Prostate gland (tissue), 2 donors: ENCODE data around the gene PDE4D. TPM values are rescaled to one million over a fixed set of nuclear protein-coding genes. Genes with fewer than 3 reads are reported as not detected.
"Not testable (repeated sequence)": the region's sequence is repeated elsewhere in the genome, so short reads cannot be mapped to it uniquely, and the experiment has no call there.

Experiments used
- DNase-seq: peaks from one replicate; pipeline ENCODE4 v3.0.0-alpha.2; 2019; ENCODE audit warnings: low spot score
- H3K27ac ChIP-seq, 2 donors: fragments of 200-600 bp; sonication (generic); 2 replicates each; pipeline ENCODE4 v1.5.1; 2017 to 2019
- H3K27me3 ChIP-seq: fragments of 200-600 bp; sonication (generic); replicated peaks from 2 replicates; pipeline ENCODE4 v1.5.1; 2019; ENCODE audit not compliant: insufficient read depth
- H3K36me3 ChIP-seq, 2 donors: fragments of 200-600 bp; sonication (generic); 1 replicate in 1 of 2; 2 replicates in 1 of 2; pipeline versions ENCODE4 v1.5.1 to v1.8.1; 2017 to 2019
- H3K4me1 ChIP-seq: fragments of 200-600 bp; sonication (generic); replicated peaks from 2 replicates; pipeline ENCODE4 v1.5.1; 2019
- H3K4me3 ChIP-seq, 2 donors: fragments of 200-600 bp; sonication (generic); 2 replicates each; pipeline ENCODE4 v1.5.1; 2017 to 2019
- H3K9me3 ChIP-seq: fragments of 200-600 bp; sonication (generic); 2 replicates; pipeline ENCODE4 v1.5.1; 2017
- CTCF ChIP-seq, 4 experiments: fragments of 200-600 bp in 2 of 4; fragments of 450-650 bp in 2 of 4; sonication (generic) in 2 of 4; IDR thresholded peaks; 1 replicate in 3 of 4; 2 replicates in 1 of 4; pipeline ENCODE4 v1.5.1; 2016 to 2019; ENCODE audit warnings: antibody characterized with exemption in 4 of 4, mild to moderate bottlenecking in 2 of 4, moderate library complexity in 2 of 4
- POLR2A ChIP-seq: fragments of 450-650 bp; IDR thresholded peaks from one replicate; pipeline ENCODE4 v1.6.1; 2016; ENCODE audit warnings: antibody characterized with exemption, mild to moderate bottlenecking
- POLR2AphosphoS5 ChIP-seq: sonication (generic); formaldehyde crosslinking; IDR thresholded peaks from one replicate; pipeline ENCODE4 v1.6.1; 2017; ENCODE audit warnings: antibody characterized with exemption
- WGBS: methylation state at CpG from one replicate; pipeline ENCODE4 v1.1.5; 2018; 5-methylcytosine and 5-hydroxymethylcytosine counted together
- intact Hi-C: fragments of 100-400 bp; cut with DNase I; formaldehyde crosslinking; loops from one replicate; pipeline ENCODE4 v1.14.2; 2022
- total RNA-seq, 2 donors: library from RNA; depleted of rRNA; stranded (reverse); fragments of >200 nt; gene quantifications; one replicate each; pipeline ENCODE4 v1.1.0, GENCODE V29; 2016

PDE4D gene
- total RNA-seq, 2 donors from 2014 or later, result 64.2 to 75.6 TPM

- no peak overlapping the region for H3K4me3 ChIP-seq
- no peaks in the 10 kb centered on the region for H3K9me3 ChIP-seq
- H3K27me3 ChIP-seq, result no peaks in the 10 kb centered on the region
- TF ChIP-seq POLR2A (no peak), CTCF (IDR thresholded peaks at IDR 0.05) (no peak), POLR2AphosphoS5 (no peak)
- H3K4me1 ChIP-seq, result no peaks in the 10 kb centered on the region
- no peaks in the 10 kb centered on the region for H3K36me3 ChIP-seq
- 98% methylated on average over 2 of the region's 2 CpGs for WGBS
- H3K27ac ChIP-seq, result no peak overlapping the region
- no peak for DNase-seq
- intact Hi-C loops, result no loop called here
Observed at GRCh38 chr5:59599729-59600128, 293.8 kb downstream of the PDE4D start.

GRCh38 chr5:59598547-59598874, 295.0 kb downstream of the PDE4D start:
- TF ChIP-seq POLR2AphosphoS5 (peak; percentile 21), CTCF (IDR thresholded peaks at IDR 0.05) (no peak), POLR2A (no peak)
- Histone ChIP-seq H3K9me3 (no peaks in the 10 kb centered on the region), H3K27ac (peak overlapping the region in 1 of 2 donors; percentile 0), H3K36me3 (no peaks in the 10 kb centered on the region), H3K4me3 (peak overlapping the region in 1 of 2 donors; percentile 3), H3K4me1 (no peaks in the 10 kb centered on the region), H3K27me3 (no peaks in the 10 kb centered on the region)
- 12% methylated on average over 2 of the region's 2 CpGs for WGBS
- no peak for DNase-seq
- intact Hi-C loops, result no loop called here

GRCh38 chr5:59597690-59598546, 295.6 kb downstream of the PDE4D start:
- no peak for DNase-seq
- H3K9me3 ChIP-seq, result no peaks in the 10 kb centered on the region
- TF ChIP-seq POLR2AphosphoS5 (no peak), POLR2A (no peak), CTCF (IDR thresholded peaks at IDR 0.05) (no peak)
- peak overlapping the region in 1 of 2 donors; percentile 0 for H3K27ac ChIP-seq
- H3K27me3 ChIP-seq, result no peaks in the 10 kb centered on the region
- no peaks in the 10 kb centered on the region for H3K4me1 ChIP-seq
- no peaks in the 10 kb centered on the region for H3K36me3 ChIP-seq
- peak overlapping the region in 1 of 2 donors; percentile 3 for H3K4me3 ChIP-seq
- intact Hi-C loops, result no loop called here
- 26% methylated on average over 6 of the region's 6 CpGs for WGBS

- no peaks in the 10 kb centered on the region for H3K4me1 ChIP-seq
- intact Hi-C loops, result no loop called here
- H3K27ac ChIP-seq, result no peak overlapping the region
- TF ChIP-seq CTCF (IDR thresholded peaks at IDR 0.05), result no peak
- TF ChIP-seq POLR2A, result no peak
- TF ChIP-seq POLR2AphosphoS5, result no peak
- 94% methylated on average over 2 of the region's 2 CpGs for WGBS
- DNase-seq, result no peak
- no peaks in the 10 kb centered on the region for H3K27me3 ChIP-seq
- H3K36me3 ChIP-seq, result no peaks in the 10 kb centered on the region
- H3K9me3 ChIP-seq, result no peaks in the 10 kb centered on the region
- no peak overlapping the region for H3K4me3 ChIP-seq
Observed at GRCh38 chr5:59596586-59597350, 296.8 kb downstream of the PDE4D start.

- H3K27ac ChIP-seq, H3K36me3 ChIP-seq, H3K4me3 ChIP-seq, DNase-seq, intact Hi-C loops, H3K9me3 ChIP-seq, H3K4me1 ChIP-seq, H3K27me3 ChIP-seq: not testable (repeated sequence)
- WGBS, result 93% methylated on average over 5 of the region's 5 CpGs
Observed at GRCh38 chr5:59594118-59594517, 299.4 kb downstream of the PDE4D start.
